Skeletal muscle tissue (tissue), 4 donors: Measurements from ENCODE around the gene LRRC57. TPM values are rescaled to one million over a fixed set of nuclear protein-coding genes. Genes with fewer than 3 reads are reported as not detected.
A peak's percentile ranks its signal among the peaks of the same experiment; 100 is the strongest.

Source experiments
- H3K27ac ChIP-seq: one replicate; pipeline ENCODE4 v1.7.0; 2013; ENCODE audit warnings: mild to moderate bottlenecking, low read depth, low read length, inconsistent platforms
- H3K27me3 ChIP-seq, 3 donors: one replicate each; pipeline ENCODE4 v1.7.0; 2013; ENCODE audit warnings: low read length in 3 of 3; ENCODE audit not compliant: control insufficient read depth in 3 of 3, insufficient read depth in 3 of 3
- H3K36me3 ChIP-seq, 3 donors: one replicate each; pipeline ENCODE4 v1.7.0; 2013; ENCODE audit warnings: low read length in 3 of 3; ENCODE audit not compliant: control insufficient read depth in 3 of 3, insufficient read depth in 3 of 3
- H3K4me1 ChIP-seq, 3 donors: one replicate each; pipeline ENCODE4 v1.7.0; 2013; ENCODE audit warnings: low read length in 3 of 3, mild to moderate bottlenecking in 3 of 3; ENCODE audit not compliant: control insufficient read depth in 3 of 3, insufficient read depth in 3 of 3
- H3K4me3 ChIP-seq, 3 donors: one replicate each; pipeline ENCODE4 v1.7.0; 2013; ENCODE audit warnings: low read length in 3 of 3
- H3K9ac ChIP-seq, 3 donors: one replicate each; pipeline ENCODE4 v1.7.0; 2013; ENCODE audit warnings: low read length in 3 of 3, mild to moderate bottlenecking in 3 of 3, moderate library complexity in 2 of 3, low read depth in 1 of 3
- H3K9me3 ChIP-seq, 3 donors: one replicate each; pipeline ENCODE4 v1.7.0; 2013; ENCODE audit warnings: low read length in 3 of 3; ENCODE audit not compliant: control insufficient read depth in 3 of 3
- total RNA-seq: library from RNA; depleted of rRNA; stranded (reverse); fragments of >200 nt; gene quantifications from one replicate; pipeline ENCODE4 v1.2.3, GENCODE V29; 2014
- donor health status: Osteomylitis.

Gene LRRC57
- total RNA-seq, 1 donor from 2014 or later = 8.9 TPM

- Histone ChIP-seq H3K27me3 (no peaks in the 10 kb centered on the region), H3K4me3 (no peak overlapping the region), H3K27ac (no peak overlapping the region), H3K9ac (no peak overlapping the region), H3K9me3 (no peaks in the 10 kb centered on the region), H3K36me3 (peaks cover 0 to 3% (median 0%) of the 10 kb centered on the region in 3 donors), H3K4me1 (peaks cover 0 to 5% (median 0%) of the 10 kb centered on the region in 3 donors)
Observed at GRCh38 chr15:42553554-42553953, 5.0 kb upstream of the LRRC57 start.

GRCh38 chr15:42549741-42550392, 1.3 kb upstream of the LRRC57 start:
- Histone ChIP-seq H3K9ac (peak overlapping the region in 1 of 3 donors; percentile 7), H3K27me3 (no peaks in the 10 kb centered on the region), H3K9me3 (no peaks in the 10 kb centered on the region), H3K27ac (no peak overlapping the region), H3K36me3 (peaks cover 5 to 12% (median 7%) of the 10 kb centered on the region in 3 donors), H3K4me1 (peaks cover 11 to 25% (median 13%) of the 10 kb centered on the region in 3 donors), H3K4me3 (peak overlapping the region in 2 of 3 donors; percentile 24 to 93)

GRCh38 chr15:42549032-42549491, 469 bp upstream of the LRRC57 start:
- peak overlapping the region; percentile 94 to 99 (median 96) for H3K9ac ChIP-seq
- H3K27me3 ChIP-seq = no peaks in the 10 kb centered on the region
- peaks cover 12 to 20% (median 13%) of the 10 kb centered on the region in 3 donors for H3K36me3 ChIP-seq
- H3K4me1 ChIP-seq = peaks cover 11 to 25% (median 13%) of the 10 kb centered on the region in 3 donors
- H3K4me3 ChIP-seq = peak overlapping the region; percentile 91 to 99 (median 93)
- peak overlapping the region; percentile 91 for H3K27ac ChIP-seq
- no peaks in the 10 kb centered on the region for H3K9me3 ChIP-seq

- Histone ChIP-seq H3K9ac (peak overlapping the region; percentile 94 to 99 (median 96)), H3K9me3 (no peaks in the 10 kb centered on the region), H3K4me3 (peak overlapping the region; percentile 91 to 99 (median 93)), H3K36me3 (peaks cover 19 to 30% (median 20%) of the 10 kb centered on the region in 3 donors), H3K27ac (peak overlapping the region; percentile 91), H3K27me3 (no peaks in the 10 kb centered on the region), H3K4me1 (peaks cover 11 to 25% (median 13%) of the 10 kb centered on the region in 3 donors)
Observed at GRCh38 chr15:42547918-42548248, 710 bp downstream of the LRRC57 start.

GRCh38 chr15:42544853-42545629, 3.6 kb downstream of the LRRC57 start:
- H3K9me3 ChIP-seq = no peaks in the 10 kb centered on the region
- no peak overlapping the region for H3K9ac ChIP-seq
- no peaks in the 10 kb centered on the region for H3K27me3 ChIP-seq
- no peak overlapping the region for H3K4me3 ChIP-seq
- H3K4me1 ChIP-seq = peaks cover 11 to 25% (median 13%) of the 10 kb centered on the region in 3 donors
- peaks cover 19 to 32% (median 22%) of the 10 kb centered on the region in 3 donors for H3K36me3 ChIP-seq
- H3K27ac ChIP-seq = no peak overlapping the region

GRCh38 chr15:42533246-42533645, 15.3 kb downstream of the LRRC57 start:
- Histone ChIP-seq H3K9me3 (no peaks in the 10 kb centered on the region), H3K36me3 (peaks cover 11 to 38% (median 36%) of the 10 kb centered on the region in 3 donors), H3K27ac (no peak overlapping the region)

GRCh38 chr15:42528970-42529369, 19.6 kb downstream of the LRRC57 start:
- Histone ChIP-seq H3K4me1 (no peaks in the 10 kb centered on the region), H3K9ac (no peak overlapping the region), H3K27ac (no peak overlapping the region), H3K9me3 (no peaks in the 10 kb centered on the region), H3K36me3 (peaks cover 14 to 38% (median 38%) of the 10 kb centered on the region in 3 donors), H3K4me3 (no peak overlapping the region), H3K27me3 (no peaks in the 10 kb centered on the region)

More at GRCh38 chr15:42533246-42533645, 15.3 kb downstream of the LRRC57 start:
- Histone ChIP-seq H3K4me1 (no peaks in the 10 kb centered on the region), H3K27me3 (no peaks in the 10 kb centered on the region), H3K4me3 (no peak overlapping the region), H3K9ac (no peak overlapping the region)

- H3K27ac ChIP-seq = no peak overlapping the region
- H3K4me3 ChIP-seq = no peak overlapping the region
- peaks cover 3 to 21% (median 18%) of the 10 kb centered on the region in 3 donors for H3K36me3 ChIP-seq
- H3K9ac ChIP-seq = no peak overlapping the region
- H3K4me1 ChIP-seq = no peaks in the 10 kb centered on the region
- no peaks in the 10 kb centered on the region for H3K27me3 ChIP-seq
- no peaks in the 10 kb centered on the region for H3K9me3 ChIP-seq
Observed at GRCh38 chr15:42523331-42523730, 25.3 kb downstream of the LRRC57 start.

GRCh38 chr15:42511007-42511391, 37.6 kb downstream of the LRRC57 start:
- no peaks in the 10 kb centered on the region for H3K27me3 ChIP-seq
- peaks cover 4 to 13% (median 12%) of the 10 kb centered on the region in 3 donors for H3K36me3 ChIP-seq
- no peak overlapping the region for H3K4me3 ChIP-seq
- peaks cover 10 to 12% (median 12%) of the 10 kb centered on the region in 3 donors for H3K4me1 ChIP-seq
- H3K9me3 ChIP-seq = no peaks in the 10 kb centered on the region
- no peak overlapping the region for H3K9ac ChIP-seq
- peak overlapping the region; percentile 31 for H3K27ac ChIP-seq
